ENCODE measurements around the gene SPSB1. TPM values are rescaled to one million over a fixed set of nuclear protein-coding genes. Genes with fewer than 3 reads are reported as not detected.

Gene SPSB1
- total RNA-seq, 2 experiments from 2014 or later, result 11.0 to 12.5 TPM

DNA sequence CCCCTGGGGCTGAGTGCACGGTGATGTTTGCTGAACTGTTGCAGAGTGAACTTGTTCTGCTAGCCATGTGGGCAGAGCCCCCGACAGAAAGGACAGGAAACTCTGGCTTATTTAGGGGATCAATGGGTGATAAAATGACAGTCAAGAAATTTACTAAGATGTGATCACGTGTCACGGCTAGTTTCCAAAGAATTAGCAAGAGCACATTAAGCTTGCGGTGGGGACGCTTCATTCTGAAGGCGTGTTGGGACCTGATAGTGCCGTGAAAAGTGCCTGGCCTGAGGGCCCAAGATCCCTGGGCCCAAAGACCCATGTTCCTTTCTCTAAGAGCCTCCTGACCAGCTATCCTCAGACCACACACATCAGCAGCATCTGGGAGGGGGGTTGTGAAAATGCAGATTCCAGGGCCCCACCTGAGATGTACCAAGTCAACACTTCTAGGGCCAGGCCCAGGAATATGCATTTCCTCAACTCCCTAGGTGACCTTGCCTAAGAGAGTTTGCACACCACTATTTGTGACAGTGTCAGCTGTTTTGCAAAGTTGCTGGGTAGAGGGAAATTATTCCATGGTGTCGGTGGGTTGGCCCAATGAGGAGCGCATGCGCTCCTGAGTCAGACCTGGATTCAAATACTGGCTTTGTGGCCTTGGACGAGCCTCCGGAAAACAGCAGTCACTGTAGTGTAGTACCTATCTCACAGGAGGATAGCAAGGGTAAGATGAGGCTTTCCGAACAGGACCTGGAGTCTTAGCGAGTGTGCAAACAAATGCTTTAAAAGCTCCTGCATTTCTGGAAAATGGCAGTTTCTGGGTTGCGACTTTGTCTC lies 77.5 kb downstream of the SPSB1 start:
- DNase-seq, result no peak
- no peaks in the 10 kb centered on the region for H3K27me3 Mint-ChIP-seq
- H3K36me3 Mint-ChIP-seq, result no peaks in the 10 kb centered on the region
- ChIA-PET POLR2A (interaction anchor here (0.6 kb wide), 1 partner anchor 239 kb away, joined by 5 read pairs; no protein-coding TSS in a partner anchor), CTCF (no interaction called here)
- H3K27ac Mint-ChIP-seq, result no peak overlapping the region
- intact Hi-C loops (cut with micrococcal nuclease), result no loop called here
- no peak overlapping the region for H3K4me3 Mint-ChIP-seq
- no peaks in the 10 kb centered on the region for H3K9me3 Mint-ChIP-seq
- peaks cover 8% of the 10 kb centered on the region for H3K4me1 Mint-ChIP-seq (ENCODE audit: low read depth)

DNA sequence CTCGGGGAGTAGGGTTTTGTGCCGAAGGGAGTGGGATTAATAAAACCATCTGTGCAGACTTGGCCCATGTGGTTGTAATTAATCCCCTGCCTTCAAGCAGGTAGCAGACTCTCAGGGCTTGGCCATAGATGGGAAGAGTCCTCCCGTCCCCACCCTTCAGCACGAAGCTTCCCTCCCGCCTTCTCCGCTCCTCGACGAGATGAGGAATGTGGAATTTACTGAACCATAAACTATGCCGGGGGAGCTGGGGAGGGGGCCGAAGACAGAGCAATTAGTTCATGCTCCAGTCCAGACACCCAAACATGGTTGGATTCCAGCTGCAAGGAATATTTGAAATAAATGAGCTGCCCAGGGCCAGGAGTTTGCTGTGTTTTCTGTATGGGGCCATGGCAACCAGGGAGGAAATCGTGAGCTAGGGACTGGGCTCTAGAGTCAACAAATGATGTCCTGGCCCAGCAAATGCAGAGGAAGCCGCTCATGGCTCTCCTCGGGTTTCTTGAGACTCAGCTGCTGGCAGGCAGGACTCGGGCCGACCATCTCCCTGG lies 78.8 kb downstream of the SPSB1 start:
- ChIA-PET CTCF (no interaction called here), POLR2A (no interaction called here)
- Mint-ChIP-seq H3K4me1 (ENCODE audit: low read depth) (peaks cover 8% of the 10 kb centered on the region), H3K36me3 (no peaks in the 10 kb centered on the region), H3K4me3 (no peak overlapping the region), H3K9me3 (no peaks in the 10 kb centered on the region), H3K27me3 (no peaks in the 10 kb centered on the region), H3K27ac (no peak overlapping the region)
- DNase-seq, result no peak
- intact Hi-C loops (cut with micrococcal nuclease), result no loop called here

DNA sequence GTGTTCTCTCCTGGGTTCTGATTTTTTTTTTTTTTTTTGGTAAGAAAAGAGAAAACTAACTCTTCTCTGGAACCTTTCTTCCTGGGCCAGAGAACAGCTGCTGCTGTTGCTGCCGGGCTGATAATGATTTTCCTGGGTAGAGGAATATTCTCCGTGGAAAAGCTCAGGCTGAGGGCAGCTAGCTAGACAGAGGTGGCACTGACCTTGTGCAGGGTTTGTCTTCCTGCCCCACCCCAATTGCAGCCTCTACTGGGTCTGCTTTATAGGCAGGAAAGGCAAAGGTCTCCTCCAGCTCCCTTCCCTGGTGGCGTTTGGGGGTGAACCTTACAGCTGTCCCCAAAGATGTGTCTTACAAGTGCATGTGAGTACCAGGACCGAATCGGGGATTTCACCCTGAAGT lies 79.3 kb downstream of the SPSB1 start:
- Mint-ChIP-seq H3K36me3 (no peaks in the 10 kb centered on the region), H3K4me1 (ENCODE audit: low read depth) (peaks cover 8% of the 10 kb centered on the region), H3K9me3 (no peaks in the 10 kb centered on the region), H3K4me3 (no peak overlapping the region), H3K27me3 (no peaks in the 10 kb centered on the region), H3K27ac (no peak overlapping the region)
- no peak for DNase-seq
- ChIA-PET POLR2A (no interaction called here), CTCF (interaction anchor here (0.9 kb wide), 1 partner anchor 84 kb away, joined by 3 read pairs; no protein-coding TSS in a partner anchor)
- intact Hi-C loops (cut with micrococcal nuclease), result no loop called here

DNA sequence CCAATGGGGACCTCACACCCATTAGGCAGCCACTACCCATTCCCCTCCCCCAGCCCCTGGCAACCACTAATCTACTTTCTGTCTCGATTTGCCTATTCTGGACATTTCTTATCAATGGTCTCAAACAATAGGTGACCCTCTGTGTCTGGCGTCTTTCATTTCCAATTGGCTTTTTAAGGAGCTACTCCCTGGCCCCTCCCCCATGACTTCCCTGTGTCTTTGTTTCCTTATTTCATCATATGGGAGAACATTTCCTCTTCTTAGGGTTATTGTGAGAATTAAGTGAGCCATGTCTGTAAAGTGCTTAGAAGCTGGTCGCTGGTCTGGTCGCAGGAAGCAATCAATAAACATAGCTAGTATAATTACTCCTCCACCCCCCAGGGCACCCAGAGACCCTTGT lies 80.9 kb downstream of the SPSB1 start:
- H3K9me3 Mint-ChIP-seq, result no peaks in the 10 kb centered on the region
- no peak overlapping the region for H3K27ac Mint-ChIP-seq
- no peaks in the 10 kb centered on the region for H3K36me3 Mint-ChIP-seq
- intact Hi-C loops (cut with micrococcal nuclease), result no loop called here
- no peak overlapping the region for H3K4me3 Mint-ChIP-seq
- ChIA-PET POLR2A (interaction anchor here (0.6 kb wide), 1 partner anchor 158 kb away, joined by 3 read pairs; no protein-coding TSS in a partner anchor), CTCF (interaction anchor here (0.7 kb wide), 1 partner anchor 117 kb away, joined by 3 read pairs; no protein-coding TSS in a partner anchor)
- H3K4me1 Mint-ChIP-seq (ENCODE audit: low read depth), result no peaks in the 10 kb centered on the region
- no peak for DNase-seq
- no peaks in the 10 kb centered on the region for H3K27me3 Mint-ChIP-seq

DNA sequence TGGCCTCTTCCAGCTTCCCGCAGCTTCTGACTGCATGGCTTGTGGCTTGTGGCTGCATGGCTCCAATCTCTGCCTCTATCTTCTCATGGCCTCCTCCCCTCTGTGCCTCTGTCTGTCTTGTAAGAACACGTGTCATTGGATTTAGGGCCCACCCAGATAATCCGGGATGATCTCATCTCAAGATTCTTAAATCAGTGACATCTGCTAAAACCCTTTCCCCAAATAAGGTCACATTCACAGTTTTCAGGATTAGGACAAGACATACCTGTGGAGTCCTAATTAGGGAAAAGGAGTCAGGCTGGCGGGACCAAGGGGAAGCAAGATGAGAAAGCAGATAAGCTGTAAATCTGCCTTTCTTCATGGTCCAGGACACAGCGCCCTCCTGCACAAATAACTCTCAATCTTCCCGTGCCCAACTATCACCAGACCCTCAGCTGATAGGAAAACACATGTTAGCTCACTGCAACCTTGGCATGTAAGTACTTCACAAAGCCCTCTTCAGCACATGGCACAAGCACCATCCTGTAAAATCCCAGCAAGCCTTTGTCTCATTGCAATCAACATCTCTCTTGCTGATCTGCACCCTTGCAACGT lies 82.2 kb downstream of the SPSB1 start:
- Mint-ChIP-seq H3K4me1 (ENCODE audit: low read depth) (no peaks in the 10 kb centered on the region), H3K27ac (no peak overlapping the region), H3K4me3 (no peak overlapping the region), H3K9me3 (no peaks in the 10 kb centered on the region), H3K36me3 (no peaks in the 10 kb centered on the region), H3K27me3 (no peaks in the 10 kb centered on the region)
- no peak for DNase-seq
- intact Hi-C loops (cut with micrococcal nuclease), result no loop called here
- ChIA-PET CTCF (no interaction called here), POLR2A (no interaction called here)

DNA sequence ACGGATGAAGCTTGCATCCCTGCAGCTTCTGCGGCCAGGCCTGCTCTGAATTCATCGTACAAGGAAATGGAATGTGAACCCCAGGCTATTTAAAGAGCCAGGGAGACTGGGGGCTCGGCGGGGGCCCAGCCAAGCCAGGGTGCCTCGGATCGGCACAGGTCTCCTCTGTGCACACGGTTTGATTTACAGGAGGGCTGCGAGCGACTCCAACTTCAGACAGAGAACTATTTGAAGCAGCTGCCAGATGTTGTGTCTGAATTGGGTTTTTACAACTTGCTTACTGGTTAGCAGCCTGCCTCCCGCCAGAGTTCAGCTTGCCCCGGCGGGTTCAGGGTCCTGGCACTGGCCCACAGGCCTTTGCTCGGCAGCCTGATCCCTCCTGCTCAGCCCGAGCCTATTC lies 83.2 kb downstream of the SPSB1 start:
- Mint-ChIP-seq H3K27me3 (no peaks in the 10 kb centered on the region), H3K4me3 (no peak overlapping the region), H3K36me3 (no peaks in the 10 kb centered on the region), H3K9me3 (no peaks in the 10 kb centered on the region), H3K27ac (no peak overlapping the region), H3K4me1 (ENCODE audit: low read depth) (no peaks in the 10 kb centered on the region)
- POLR2A ChIA-PET, result no interaction called here
- CTCF ChIA-PET, result no interaction called here
- no peak for DNase-seq
- intact Hi-C loops (cut with micrococcal nuclease), result no loop called here

DNA sequence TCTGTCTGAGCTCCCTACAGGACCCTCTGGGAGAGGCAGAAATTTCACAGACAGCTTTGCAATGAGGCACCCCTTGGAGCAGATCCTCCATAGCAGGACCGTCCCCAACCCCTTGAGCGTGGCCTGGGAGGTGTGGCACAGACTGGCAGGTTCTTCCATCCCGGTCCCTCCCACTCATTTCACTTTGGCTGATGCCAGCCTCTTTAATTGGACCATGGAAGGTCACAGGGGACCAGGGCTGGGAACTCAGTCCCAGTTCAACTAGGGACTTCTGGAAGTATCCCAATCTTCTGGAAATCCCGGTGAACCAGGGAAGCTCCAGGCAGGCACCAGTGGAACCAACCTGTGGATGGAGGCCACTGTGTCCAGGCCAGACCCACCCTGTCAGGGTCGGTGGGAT lies 83.7 kb downstream of the SPSB1 start:
- POLR2A ChIA-PET, result no interaction called here
- no peak for DNase-seq

DNA sequence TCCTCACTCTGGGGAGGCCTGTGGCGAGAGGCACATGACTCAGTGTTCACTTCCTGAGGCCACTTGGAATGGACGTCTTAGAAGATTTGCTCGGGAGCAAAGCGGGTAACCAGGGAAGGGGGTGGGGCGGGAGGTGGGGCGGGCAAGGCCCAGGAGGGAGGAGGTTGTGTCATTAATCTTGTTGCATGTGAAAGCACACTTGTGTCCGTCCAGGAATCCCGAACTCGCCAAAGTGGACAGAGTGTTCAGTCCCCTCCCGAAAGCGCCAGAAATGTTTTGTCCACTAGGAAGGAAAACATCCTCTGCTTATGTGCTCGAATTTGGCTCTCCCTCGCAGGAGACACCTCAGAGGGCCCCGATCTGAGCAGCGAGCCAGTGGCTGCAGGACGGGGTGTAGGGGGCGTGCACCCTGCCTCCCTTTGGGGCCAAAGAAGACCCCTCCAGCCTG lies 84.2 kb downstream of the SPSB1 start:
- Mint-ChIP-seq H3K36me3 (no peaks in the 10 kb centered on the region), H3K27me3 (no peaks in the 10 kb centered on the region), H3K9me3 (no peaks in the 10 kb centered on the region), H3K4me3 (no peak overlapping the region), H3K4me1 (ENCODE audit: low read depth) (no peaks in the 10 kb centered on the region), H3K27ac (no peak overlapping the region)
- intact Hi-C loops (cut with micrococcal nuclease), result no loop called here
- ChIA-PET CTCF (no interaction called here), POLR2A (no interaction called here)
- no peak for DNase-seq

More for the DNA sequence above, 83.7 kb downstream of the SPSB1 start:
- Mint-ChIP-seq H3K27me3 (no peaks in the 10 kb centered on the region), H3K4me3 (no peak overlapping the region), H3K36me3 (no peaks in the 10 kb centered on the region), H3K9me3 (no peaks in the 10 kb centered on the region), H3K4me1 (ENCODE audit: low read depth) (no peaks in the 10 kb centered on the region), H3K27ac (no peak overlapping the region)
- CTCF ChIA-PET, result no interaction called here
- intact Hi-C loops (cut with micrococcal nuclease), result no loop called here

DNA sequence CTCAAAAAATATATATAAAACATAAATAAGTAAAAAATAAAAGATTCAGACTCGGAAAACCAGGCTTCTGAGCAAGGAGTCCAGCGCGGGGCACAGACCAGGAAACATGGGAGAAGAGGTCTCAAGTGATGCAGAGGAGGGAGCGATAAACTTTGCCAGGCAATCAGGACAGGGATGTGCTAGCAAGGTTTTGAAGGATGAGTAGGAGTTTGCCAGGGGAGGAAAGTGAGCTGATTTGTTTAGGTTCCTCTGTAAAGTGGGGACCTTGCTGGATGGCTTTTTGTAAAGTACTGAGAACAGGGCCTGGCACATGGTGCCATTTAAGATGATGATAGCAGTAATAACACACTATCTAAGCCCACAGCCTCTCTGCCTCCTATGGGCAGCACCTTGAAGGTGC lies 86.1 kb downstream of the SPSB1 start:
- ChIA-PET CTCF (no interaction called here), POLR2A (no interaction called here)
- Mint-ChIP-seq H3K27ac (no peak overlapping the region), H3K4me3 (no peak overlapping the region), H3K27me3 (no peaks in the 10 kb centered on the region), H3K4me1 (ENCODE audit: low read depth) (no peaks in the 10 kb centered on the region), H3K9me3 (no peaks in the 10 kb centered on the region), H3K36me3 (no peaks in the 10 kb centered on the region)
- intact Hi-C loops (cut with micrococcal nuclease), result no loop called here
- DNase-seq, result no peak

DNA sequence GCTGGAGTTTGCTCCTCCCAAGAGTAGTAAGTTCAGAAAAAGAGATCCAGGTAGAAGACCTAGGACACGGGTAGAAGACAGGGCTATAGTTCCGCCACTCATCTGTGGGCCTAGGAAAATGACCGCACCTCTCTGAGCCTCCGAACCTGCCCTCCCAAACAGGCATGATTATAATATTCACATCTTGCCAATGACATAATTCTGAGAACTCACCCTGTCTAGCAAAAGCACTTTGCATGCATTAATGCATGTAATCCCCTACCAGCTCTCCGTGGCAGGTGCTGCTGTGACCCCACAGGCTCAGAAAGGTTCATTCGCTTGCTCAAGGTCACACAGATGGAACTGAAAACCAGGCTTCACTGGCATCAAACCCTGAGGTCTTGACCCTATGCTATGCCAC lies 88.0 kb downstream of the SPSB1 start:
- Mint-ChIP-seq H3K4me1 (ENCODE audit: low read depth) (no peaks in the 10 kb centered on the region), H3K9me3 (no peaks in the 10 kb centered on the region), H3K4me3 (no peak overlapping the region), H3K36me3 (no peaks in the 10 kb centered on the region), H3K27ac (no peak overlapping the region), H3K27me3 (no peaks in the 10 kb centered on the region)
- ChIA-PET POLR2A (no interaction called here), CTCF (no interaction called here)
- DNase-seq, result no peak
- intact Hi-C loops (cut with micrococcal nuclease), result no loop called here

DNA sequence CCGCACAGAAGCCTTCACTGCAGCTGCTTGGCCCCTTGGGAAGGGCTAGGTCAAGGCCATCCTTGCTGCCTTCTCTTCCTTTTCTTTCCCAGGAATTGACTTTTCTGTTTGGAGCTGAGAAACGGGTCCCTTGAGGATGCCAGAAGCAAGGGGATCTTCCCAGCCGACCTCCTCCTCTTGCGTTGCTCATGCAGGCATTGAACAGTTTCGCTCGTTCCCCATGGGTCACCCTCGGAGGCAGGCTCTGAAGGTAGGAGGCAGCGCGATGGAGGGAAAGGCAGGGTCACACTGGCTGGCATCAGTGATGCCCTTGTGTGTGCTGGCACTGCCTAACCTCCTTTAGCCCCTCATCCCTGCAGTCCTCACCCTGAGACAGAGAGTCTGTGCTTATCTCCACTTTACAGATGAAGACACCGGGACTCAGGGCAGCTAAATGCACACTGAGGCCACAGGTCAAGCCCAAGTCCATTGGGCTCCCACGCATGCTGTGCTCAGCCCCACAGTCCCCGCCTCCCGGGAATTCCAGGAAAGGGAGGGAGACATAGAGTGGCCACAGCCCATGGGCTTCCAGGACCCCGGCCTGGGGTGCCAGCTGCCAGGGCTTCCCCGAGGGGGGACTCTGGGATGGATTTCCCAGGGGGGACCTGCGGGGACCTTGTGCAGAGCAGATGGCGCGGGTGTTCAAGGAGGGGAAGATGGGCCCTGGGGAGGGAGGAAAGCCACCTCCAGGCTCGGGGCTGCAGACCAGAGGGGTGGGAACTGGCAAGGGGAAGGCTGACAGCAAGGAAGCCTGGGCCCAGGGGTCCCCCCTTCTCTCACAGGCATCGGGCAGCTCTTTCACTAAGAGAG lies 90.2 kb downstream of the SPSB1 start:
- Mint-ChIP-seq H3K4me3 (no peak overlapping the region), H3K9me3 (no peaks in the 10 kb centered on the region), H3K36me3 (no peaks in the 10 kb centered on the region), H3K27me3 (no peaks in the 10 kb centered on the region), H3K27ac (no peak overlapping the region), H3K4me1 (ENCODE audit: low read depth) (no peaks in the 10 kb centered on the region)
- intact Hi-C loops (cut with micrococcal nuclease), result no loop called here
- ChIA-PET POLR2A (no interaction called here), CTCF (interaction anchor here (1.3 kb wide), 1 partner anchor 187 kb away, joined by 3 read pairs; no protein-coding TSS in a partner anchor)
- DNase-seq, result no peak

DNA sequence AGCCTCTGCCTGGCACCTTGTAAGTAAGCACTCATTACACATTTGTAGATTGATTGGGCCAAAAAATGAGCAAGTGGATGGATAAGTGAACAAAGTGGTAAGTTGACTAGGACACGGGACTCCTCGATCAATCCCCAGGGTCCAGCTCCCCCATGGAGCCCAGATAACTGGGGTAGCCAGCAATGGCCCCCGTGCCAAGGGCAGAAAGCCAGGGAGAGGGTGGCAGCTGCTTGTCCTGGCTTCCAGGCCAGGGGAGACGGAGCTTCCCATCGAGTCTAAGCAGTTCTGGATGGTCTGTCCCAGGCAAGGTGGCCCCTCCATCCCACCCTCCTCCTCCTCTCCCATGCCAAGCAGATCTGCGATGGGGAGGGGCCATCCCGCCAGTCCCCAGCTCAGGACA lies 91.4 kb downstream of the SPSB1 start:
- Mint-ChIP-seq H3K4me3 (no peak overlapping the region), H3K36me3 (no peaks in the 10 kb centered on the region), H3K9me3 (no peaks in the 10 kb centered on the region), H3K4me1 (ENCODE audit: low read depth) (peaks cover 4% of the 10 kb centered on the region), H3K27me3 (no peaks in the 10 kb centered on the region), H3K27ac (no peak overlapping the region)
- no peak for DNase-seq
- intact Hi-C loops (cut with micrococcal nuclease), result no loop called here
- ChIA-PET POLR2A (no interaction called here), CTCF (no interaction called here)
